ENCODE results near the gene GCAT. TPM values are rescaled to one million over a fixed set of nuclear protein-coding genes. Genes with fewer than 3 reads are reported as not detected.
A peak's percentile ranks its signal among the peaks of the same experiment; 100 is the strongest.

The GCAT gene
- total RNA-seq, 1 donor from 2014 or later: 29.1 TPM

GRCh38 chr22:37764622-37765021 lies 43.1 kb upstream of the GCAT start:
- H3K4me3 ChIP-seq (ENCODE audit: low read depth, low read length): no peak overlapping the region
- no peak for DNase-seq (ENCODE audit: low read depth)
- TF ChIP-seq CTCF (conservative IDR thresholded peaks at IDR 0.05; ENCODE audit: low read depth, low read length): no peak

- DNase-seq (ENCODE audit: low read depth): no peak
- no peak for TF ChIP-seq CTCF (conservative IDR thresholded peaks at IDR 0.05; ENCODE audit: low read depth, low read length)
Measured at GRCh38 chr22:37765498-37765897, 42.2 kb upstream of the GCAT start.

GRCh38 chr22:37765953-37766576 lies 41.7 kb upstream of the GCAT start:
- no peak overlapping the region for H3K4me3 ChIP-seq (ENCODE audit: low read depth, low read length)
- DNase-seq (ENCODE audit: low read depth): no peak
- no peak for TF ChIP-seq CTCF (conservative IDR thresholded peaks at IDR 0.05; ENCODE audit: low read depth, low read length)

More at GRCh38 chr22:37765498-37765897, 42.2 kb upstream of the GCAT start:
- H3K4me3 ChIP-seq (ENCODE audit: low read depth, low read length): no peak overlapping the region

- no peak for DNase-seq (ENCODE audit: low read depth)
- H3K4me3 ChIP-seq (ENCODE audit: low read depth, low read length): no peak overlapping the region
- TF ChIP-seq CTCF (conservative IDR thresholded peaks at IDR 0.05; ENCODE audit: low read depth, low read length): peak; percentile 39
Measured at GRCh38 chr22:37768273-37768672, 39.5 kb upstream of the GCAT start.

GRCh38 chr22:37769056-37769455 lies 38.7 kb upstream of the GCAT start:
- H3K4me3 ChIP-seq (ENCODE audit: low read depth, low read length): no peak overlapping the region
- DNase-seq (ENCODE audit: low read depth): no peak
- no peak for TF ChIP-seq CTCF (conservative IDR thresholded peaks at IDR 0.05; ENCODE audit: low read depth, low read length)

- no peak for DNase-seq (ENCODE audit: low read depth)
- H3K4me3 ChIP-seq (ENCODE audit: low read depth, low read length): no peak overlapping the region
- no peak for TF ChIP-seq CTCF (conservative IDR thresholded peaks at IDR 0.05; ENCODE audit: low read depth, low read length)
Measured at GRCh38 chr22:37771081-37771480, 36.7 kb upstream of the GCAT start.
